HCEC 1CT (cell line): ENCODE results near the gene TSEN54.

Source experiments
- DNase-seq: peaks from one replicate; pipeline ENCODE4 v3.0.0-alpha.2; 2017

The TSEN54 gene

DNA sequence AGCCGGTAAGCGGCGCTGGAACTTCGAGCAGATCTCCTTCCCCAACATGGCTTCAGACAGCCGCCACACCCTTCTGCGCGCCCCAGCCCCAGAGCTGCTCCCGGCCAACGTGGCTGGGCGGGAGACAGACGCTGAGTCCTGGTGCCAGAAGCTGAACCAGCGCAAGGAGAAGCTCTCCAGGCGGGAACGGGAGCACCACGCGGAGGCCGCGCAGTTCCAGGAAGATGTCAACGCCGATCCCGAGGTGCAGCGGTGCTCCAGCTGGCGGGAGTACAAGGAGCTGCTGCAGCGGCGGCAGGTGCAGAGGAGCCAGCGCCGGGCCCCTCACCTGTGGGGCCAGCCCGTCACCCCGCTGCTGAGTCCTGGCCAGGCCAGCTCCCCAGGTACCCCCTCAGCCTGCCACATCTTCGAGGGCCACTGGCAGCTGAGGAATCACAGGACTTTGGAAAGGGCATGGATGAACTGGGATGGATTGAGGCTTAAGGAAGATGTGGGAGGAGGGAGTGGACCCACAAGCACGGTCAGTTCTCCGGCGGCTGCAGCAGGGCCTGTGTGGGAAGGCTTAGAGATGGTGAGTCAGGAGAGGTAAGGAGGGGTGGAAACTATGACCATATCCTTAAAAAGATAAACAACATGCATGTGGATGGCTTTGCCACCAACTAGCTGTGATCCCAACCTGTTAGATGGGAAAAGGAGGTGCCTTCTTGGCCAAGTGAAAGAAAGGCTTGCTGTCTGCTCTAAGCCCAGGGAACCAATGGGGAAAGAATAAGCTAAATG lies 5.8 kb downstream of the TSEN54 start:
- DNase-seq, result no peak

DNA sequence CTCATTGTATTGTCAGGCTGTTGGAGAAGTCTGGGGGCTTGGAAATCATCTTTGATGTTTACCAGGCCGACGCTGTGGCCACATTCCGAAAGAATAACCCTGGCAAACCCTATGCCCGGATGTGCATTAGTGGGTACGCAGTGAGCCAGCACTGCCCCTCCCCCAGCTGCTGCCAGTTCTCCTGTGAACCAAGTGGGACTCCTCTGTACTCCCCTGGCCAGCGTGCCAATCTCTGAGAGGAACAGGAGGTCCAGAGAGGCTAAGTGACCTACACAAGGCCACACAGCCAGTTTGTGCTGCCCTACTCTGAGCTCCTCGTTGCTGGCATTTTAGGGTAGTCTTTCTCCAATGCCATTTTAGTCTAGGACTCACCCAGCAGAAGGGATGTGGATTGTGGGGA lies 7.3 kb downstream of the TSEN54 start:
- no peak for DNase-seq

DNA sequence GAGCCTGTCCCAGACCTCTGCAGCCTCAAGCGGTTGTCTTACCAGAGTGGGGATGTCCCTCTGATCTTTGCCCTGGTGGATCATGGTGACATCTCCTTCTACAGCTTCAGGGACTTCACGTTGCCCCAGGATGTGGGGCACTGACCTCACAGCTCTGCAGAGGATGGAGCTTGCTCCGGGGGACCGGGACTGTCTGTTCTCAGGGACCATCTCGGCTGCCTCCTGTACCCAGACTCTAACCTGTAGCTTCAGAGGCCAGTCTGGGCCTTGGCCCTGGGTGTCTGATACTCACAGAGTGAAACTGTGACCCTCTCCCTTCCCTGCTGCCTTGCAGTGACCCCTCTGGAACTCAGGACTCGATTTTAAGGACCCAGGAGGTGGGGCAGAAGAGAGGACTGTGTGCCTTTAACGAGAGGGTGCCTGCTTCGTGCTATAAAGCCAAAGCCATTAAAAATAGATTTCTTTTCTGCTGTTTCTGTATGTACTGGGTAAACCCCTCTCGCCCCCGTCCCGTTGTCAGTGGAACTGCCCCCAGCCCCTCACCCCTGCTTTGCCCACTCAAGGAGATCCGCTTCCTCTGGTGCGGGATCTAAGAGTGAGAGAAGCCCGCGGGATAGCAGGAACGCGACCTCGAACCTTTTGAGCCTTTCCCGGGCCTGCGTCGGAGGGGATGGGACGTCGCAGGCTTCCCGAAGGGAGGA lies 8.1 kb downstream of the TSEN54 start:
- DNase-seq, result no peak

DNA sequence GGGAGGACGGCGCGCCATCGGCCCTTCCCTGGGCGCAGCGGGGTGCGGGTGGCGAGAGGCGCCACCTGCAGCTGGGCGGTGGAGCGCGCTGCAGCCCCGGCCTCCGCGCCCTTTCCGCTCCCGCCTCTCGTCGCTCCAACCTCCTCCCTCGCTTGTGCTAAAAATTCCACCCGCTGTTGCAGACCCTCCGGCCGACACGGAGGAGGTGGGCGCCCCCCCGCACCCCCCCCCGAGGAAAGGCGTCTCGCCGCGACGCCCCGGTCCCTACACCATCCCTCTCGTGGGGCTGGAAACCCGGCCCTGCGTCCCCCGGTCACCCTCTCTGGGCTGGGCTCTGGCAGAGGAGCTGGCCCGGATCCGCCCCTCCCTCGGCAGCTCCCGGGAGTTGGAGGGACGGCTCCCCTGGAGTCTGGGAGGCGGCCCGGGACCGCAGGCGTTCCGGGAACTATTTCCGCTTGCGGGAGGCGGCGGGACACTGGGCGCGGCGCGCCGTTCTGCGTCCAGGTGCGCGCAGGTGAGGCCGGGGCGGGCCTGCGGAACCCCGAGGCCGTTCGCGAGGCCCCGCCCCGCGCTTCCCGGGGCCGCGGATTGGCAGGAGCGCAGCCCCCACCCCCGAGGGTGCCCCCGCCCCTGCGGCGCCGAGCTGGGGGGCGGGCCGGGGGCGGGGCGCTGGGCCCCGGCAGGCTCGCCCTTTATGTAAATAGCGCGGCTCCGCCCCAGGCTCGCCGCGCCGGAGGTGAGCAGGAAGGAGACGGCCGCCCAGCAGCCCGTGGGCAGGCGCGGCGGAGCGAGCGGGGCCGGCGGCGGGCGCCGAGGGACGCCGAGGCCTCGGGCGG lies 8.9 kb downstream of the TSEN54 start, which contains the start of gene LLGL2:
LLGL2 (plus strand) TSS at position 728 of the 836 bp plus-strand sequence. CDS start 17,730 bp downstream, outside the sequence.
- no peak for DNase-seq

DNA sequence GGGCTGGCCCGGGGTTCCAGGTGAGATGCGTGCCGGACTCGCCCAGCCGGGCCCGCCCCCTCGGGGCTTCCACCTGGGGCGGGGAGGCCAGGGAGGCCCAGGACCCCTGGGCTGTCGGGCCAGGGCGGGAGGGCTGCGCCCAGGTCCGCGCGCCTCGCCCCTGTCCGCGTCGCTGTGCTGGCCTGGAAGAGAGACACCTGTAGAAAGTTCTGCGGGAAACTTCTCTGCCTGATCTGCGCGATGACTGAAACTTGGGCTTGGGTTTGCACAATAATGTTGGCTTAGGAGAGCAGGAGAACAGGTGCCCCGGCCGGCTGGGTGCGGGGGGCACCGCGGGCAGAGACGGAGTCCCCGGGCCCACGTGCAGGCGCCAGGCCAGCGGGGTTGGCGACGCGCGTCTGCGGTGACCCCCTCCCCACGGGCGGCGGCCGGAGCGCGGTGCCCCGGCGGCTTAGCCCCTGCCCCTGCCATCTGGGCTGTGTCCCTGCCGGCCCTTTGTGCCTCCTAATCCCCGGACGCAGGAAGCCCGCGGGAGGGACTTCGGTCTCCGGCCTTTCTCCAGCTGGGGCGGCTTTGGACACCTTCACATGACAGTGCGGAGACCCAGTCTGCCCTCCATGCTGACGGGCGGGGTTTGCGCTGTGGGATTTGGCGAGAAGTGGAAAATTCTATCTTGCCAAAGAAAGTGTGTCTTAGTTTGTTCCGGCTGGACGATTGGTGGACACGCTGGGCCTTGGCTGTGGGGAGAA lies 9.7 kb downstream of the TSEN54 start:
- DNase-seq, result no peak

DNA sequence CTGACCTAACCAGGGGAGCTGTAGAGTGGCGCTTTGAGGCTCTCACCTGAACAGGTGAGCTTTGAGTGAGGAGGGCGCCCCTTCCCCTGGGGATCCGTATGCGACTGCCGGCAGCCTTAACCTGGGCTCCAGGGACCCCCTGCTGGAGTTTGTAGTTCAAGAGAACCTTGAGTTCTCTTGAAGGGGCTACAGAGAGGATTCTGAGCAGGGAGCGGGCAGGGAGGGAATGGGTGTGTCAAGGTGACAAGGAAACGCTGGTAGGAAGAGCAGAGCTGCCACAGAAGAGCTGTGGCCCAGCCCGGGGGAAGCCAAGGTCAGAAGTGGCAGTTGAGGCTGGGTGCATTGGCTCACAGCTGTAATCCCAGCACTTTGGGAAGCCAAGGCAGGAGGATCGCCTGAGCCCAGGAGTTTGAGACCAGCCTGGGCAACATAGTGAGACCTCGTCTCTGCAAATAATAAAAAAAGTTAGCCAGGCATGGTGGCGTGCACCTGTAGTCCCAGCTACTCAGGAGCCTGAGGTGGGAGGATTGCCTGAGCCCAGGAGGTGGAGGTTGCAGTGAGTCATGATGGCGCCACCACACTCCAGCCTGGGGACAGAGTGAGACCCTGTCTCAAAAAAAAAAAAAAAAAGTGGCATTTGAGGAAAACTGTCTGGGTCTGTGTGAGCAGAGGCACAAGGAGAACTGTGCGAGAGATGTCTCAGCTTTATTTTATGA lies 10.4 kb downstream of the TSEN54 start:
- no peak for DNase-seq

DNA sequence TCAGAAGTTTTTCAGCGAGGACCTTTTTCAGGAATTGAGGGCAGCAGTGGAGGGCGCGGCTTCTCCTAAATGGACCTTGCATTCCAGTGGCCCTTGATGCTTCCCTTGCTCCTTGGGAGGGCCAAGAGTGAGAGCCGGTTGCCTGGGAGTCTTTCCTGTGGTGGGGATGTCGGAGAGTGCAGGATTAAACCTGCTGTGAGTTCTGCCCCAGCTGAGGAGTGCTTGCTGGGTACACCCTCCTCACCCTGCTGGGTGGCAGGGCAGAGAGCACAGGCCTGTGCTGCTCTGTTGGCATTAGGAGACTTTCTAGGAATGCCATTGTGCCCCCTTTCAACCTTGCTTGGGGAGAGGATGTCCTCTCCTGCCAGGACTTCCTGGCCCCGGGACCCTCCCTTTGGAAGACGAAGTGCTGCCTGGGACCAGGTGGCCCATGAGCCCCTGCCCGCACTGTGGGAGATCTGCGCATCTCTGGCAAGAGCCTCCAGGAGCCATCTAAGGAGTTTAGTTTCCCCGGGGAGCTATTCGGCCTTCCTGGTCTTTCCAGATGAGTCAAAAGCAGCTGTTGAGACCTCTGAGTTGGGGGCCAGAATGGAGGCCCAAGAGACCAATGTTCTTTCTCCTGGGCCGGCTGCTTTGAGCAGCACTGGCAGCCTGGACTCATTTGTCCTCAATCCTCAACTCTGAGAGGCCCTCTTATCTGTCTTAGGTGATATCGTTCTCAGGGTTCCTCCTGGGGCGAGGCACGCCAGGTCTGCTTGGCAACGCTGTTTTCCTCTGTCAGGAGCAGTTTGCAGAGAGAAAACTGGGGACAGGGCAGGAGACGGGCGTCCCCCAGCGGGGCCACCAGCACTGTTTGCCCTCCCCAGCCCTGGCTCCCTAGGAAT lies 14.8 kb downstream of the TSEN54 start:
- no peak for DNase-seq

DNA sequence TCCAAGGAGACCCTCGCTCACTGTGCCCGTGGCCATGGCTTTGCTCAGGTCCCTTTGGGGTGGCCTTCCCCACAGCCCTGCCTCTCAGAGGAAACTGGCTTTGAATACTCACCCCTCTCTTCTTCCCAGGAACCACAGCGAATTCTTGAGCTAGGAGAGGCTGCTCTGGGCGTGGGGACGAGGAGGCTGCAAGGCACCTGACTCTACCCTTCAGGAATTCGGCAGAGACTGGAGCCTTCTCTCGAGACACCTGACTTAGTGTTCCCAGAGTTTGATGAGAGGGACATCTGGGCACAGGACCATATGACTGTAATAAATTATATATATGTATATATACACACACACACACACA lies 15.4 kb downstream of the TSEN54 start:
- no peak for DNase-seq

DNA sequence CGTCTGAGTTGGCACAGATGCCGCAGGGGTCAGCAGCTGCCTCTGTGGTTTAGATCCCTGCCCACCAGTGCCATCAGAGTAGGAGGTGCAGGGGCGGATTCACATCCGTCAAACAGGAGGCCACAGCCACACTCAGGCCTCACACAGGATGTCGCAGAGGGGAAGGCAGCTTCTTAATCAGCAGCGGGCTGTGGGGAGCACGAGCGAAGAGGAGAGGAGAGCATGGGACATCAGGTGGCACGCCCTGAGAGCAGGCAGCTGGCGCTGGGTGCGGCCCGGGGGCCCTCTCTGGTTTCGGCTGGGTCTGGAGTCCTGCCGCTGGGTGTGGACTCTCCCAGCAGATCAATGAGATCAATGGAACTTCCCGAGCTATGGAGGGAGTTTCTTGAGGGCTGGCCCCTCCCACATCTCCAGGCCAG lies 18.8 kb downstream of the TSEN54 start:
- DNase-seq, result no peak

DNA sequence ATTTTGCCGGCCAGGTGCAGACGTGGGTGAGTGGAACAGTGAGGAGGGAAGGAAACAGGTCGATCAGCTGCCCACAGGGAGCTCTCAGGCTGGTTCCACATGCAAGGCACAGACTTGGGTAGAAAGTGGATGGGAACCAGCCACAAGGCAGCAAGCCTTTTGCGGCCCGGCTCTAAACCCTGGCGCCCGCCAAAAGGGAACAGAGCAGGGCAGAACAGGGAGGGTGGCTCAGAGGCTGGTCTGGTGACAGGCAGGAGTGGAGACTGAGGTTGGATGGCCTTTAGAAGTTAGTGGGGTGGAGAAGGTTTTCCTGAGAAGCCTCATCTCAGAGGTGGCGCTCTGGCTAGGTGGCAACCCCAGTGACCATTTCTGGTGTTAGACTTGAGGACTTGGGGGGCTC lies 19.5 kb downstream of the TSEN54 start:
- DNase-seq, result no peak

DNA sequence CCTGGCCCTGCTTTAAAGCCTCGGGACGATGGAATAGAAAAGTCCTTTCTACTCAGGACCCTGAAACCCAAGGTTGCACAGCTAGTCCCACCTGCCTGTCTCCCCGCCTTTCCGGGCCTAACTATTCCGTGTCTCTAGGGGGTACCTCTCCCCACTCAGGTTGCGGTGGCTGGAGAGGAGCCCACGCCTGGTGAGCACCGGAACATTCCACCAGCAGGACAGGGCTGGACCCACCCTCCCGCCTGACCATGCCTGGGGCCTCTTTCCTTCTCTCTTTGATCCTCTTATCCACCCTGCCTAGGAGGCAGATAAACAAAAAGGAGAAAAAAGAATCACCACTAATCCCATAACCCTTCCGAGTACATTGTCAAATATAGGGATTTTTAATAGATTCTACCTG lies 20.0 kb downstream of the TSEN54 start:
- DNase-seq, result no peak

DNA sequence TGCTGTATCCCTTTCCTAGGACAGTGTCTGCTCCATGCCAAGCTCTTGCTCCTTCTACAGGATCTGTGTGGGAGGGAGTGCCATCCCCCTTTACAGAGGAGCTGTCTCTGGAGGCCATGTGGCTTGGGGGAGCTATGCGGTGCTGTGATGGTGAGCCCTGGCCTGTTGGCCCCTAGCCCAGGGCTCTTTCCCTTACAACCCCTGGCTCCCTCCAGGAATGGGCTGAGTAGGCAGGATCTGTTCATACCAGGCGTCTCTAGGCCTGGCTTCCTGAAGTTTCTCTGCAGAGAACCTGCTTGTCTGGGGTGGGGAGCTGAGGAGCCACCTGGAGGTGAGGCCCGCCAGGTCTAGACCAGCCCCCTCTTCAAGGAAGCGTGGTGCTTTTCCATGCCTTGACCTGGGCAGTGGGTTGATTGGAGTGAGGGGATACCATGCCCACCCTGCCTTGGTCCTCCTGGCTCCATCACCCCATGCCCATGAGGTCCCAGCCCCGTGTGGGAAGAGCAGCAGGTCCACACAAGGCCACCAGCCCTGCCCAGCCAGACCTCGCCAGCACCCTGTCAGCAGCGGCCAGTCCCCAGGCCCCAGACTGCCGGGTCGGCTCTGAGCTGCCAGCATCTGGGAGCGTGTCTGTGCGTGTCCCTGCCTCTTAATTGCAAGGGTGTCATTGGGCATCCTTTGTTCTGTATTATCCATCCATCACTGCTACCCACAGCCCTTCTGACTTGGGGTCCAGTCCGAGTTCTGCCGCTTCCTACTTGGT lies 23.8 kb downstream of the TSEN54 start:
- DNase-seq, result no peak

DNA sequence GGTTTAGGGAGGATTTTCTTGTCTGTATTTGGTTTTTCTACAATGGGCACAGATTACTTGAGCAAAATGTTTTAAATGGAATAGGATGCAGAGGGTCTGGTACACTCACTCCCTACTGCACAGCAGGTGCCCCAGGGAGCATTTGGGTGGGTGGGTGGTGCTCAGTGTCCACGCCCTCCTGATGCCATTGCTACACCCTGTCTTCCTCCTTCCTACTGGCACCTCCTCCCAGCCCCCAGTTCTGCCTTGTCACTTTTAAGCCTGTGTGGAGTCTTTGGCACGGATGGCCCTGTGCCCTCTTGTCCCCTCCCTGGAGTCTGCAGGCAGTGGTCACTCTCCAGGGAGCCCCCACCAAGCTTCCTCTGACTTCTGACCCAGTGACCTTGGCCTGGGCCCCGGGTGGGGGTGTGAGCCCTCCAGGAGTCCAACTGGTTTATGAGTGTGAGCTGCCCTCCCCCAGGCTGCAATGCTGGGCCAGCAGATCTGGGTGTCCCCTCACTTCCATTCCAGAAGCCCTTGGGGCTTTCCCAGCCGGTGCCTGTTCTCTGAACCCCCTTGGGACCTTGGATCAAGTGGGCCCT lies 24.7 kb downstream of the TSEN54 start:
- DNase-seq, result no peak

DNA sequence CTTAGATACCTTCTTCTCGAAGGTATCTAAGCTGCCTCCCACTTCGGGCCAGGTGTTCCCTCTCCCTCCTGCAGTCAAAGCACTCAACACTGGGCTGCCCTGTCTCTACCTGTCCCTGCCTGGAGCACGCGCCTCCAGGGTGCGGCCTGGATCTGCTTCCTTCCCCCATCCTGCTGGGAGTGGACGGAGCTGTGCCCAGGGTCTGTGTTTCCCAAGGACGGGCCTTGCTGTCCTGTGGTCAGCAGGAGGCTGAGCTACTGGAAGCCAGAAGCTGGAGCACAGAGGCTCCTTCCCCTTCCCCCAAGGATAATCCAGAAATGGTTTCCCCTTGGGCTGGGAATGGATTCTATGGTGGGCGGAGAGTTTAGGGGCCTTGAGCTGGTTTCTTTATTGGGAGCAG lies 25.9 kb downstream of the TSEN54 start:
- DNase-seq, result no peak

DNA sequence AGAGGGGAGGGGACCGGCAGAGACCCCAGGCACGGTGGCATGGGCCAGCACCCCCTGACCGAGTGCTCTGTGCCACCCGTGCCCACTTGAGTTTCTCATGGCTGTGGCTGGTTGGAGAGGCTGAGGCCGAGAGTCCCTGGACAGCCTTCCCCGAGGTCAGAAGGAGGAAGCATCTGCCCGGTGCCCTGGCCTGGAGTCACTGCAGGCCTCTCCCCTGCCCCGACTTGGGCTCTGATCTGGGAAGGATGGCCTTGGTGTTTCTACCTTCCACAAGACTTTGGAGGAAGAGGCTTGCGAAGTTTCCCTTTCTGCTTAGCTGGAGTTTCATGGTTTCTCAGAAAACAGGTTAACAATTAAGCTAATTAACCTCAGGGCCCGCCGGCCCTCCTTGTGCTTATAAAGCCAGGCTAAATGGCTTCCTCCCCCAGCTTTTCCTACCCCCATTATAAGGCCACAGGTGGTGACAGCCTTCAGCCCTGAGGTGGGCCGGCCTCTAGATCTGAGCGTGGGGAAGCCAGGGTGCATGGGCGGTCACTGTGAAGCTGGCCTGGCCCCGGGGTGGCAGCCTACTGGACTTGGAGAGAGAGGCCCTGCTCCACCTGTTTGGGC lies 26.5 kb downstream of the TSEN54 start:
- DNase-seq, result no peak

DNA sequence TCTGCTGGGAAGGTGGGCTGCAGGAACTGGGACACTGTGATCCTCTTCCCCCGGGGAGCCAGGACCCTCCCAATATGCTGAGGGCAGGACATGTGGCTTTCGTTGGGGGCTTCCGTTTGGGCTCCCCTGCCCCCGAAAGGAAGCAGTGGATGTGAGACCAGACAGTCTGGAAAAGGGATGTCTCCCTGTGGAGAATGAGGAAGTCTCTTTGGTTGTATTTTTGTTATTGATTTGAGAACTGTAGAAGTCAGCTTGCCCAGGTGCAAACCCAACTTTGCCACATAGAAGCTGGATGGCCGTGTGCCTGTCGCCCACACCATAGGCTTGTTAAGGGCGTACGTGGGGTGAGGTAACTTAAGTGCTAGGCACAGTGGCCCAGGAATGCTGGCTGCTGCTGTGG lies 27.9 kb downstream of the TSEN54 start:
- no peak for DNase-seq

DNA sequence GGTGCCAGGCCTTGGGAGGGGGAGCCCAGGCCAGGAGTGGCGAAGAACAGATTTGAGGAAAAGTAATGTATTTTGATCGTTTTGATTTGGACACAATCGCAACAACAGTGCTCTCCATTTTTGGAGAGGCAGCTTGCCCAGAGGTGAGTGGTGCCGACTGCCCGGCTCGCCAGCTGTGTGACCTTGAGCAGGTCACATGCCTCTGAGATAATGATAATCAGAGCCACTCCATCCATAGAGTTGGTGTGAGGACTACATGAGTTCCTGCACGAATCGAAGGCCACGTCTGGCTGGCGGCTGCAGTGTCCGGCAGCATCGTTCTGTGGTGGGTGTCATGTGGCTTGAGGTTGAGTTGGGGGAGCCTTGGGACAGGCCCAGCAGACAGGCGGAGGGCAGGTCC lies 29.9 kb downstream of the TSEN54 start:
- DNase-seq, result no peak

DNA sequence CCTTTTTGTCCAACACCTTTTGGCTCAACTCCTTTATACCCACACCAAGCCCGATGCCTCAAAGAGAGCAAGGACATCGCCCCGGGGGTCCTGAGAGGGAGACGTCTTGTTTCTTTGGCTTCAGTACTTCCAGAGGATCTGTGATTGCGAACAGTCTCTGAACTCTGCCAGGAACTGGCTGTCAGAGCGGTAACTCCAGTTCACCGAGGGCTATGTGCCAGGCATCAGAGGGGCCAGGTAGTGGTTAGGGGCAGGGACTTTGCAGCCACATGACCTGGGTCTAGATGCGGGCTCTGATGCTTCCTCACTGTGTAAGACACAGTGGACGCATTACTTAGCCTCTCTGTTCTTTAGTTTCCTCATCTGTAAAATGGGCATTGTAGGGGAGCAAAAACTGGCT lies 30.8 kb downstream of the TSEN54 start:
- no peak for DNase-seq

DNA sequence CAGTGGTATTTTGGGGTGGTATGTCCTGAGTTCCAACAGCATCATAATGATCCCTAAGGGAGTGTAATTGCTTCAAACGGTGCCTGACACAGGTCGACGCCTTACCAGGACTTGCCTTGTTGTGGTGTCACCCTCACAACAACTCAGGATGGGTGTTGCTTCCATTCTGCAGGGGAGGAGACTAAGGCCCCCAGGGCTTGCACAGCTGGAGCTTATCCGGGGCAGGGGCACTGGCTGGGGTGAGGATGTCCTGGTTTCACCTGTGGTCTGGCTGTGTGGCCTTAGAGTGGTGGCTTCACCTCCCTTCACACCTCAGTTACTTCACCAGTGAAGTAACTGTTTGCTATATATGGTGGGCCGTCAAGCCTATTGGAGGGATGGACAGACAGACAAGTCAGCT lies 32.5 kb downstream of the TSEN54 start:
- no peak for DNase-seq
